SJCRH30 (cell line): ENCODE measurements around the gene SPTBN1. TPM values are rescaled to one million over a fixed set of nuclear protein-coding genes. Genes with fewer than 3 reads are reported as not detected.

ENCODE experiments used
- DNase-seq, 2 experiments: peaks; one replicate each; pipeline ENCODE4 v3.0.0-alpha.2; 2015 to 2020
- H3K27ac ChIP-seq: fragments of 250-450 bp; sonication (Bioruptor Pico); 2 replicates; pipeline ENCODE4 v1.5.1; 2020; ENCODE audit warnings: mild to moderate bottlenecking, moderate library complexity
- H3K27me3 ChIP-seq: fragments of 250-450 bp; sonication (Bioruptor Pico); 2 replicates; pipeline ENCODE4 v1.5.1; 2020; ENCODE audit warnings: mild to moderate bottlenecking, moderate library complexity
- H3K36me3 ChIP-seq: fragments of 250-450 bp; sonication (Bioruptor Pico); 2 replicates; pipeline ENCODE4 v1.5.1; 2020; ENCODE audit warnings: mild to moderate bottlenecking, moderate library complexity
- H3K4me1 ChIP-seq: fragments of 250-450 bp; sonication (Bioruptor Pico); 2 replicates; pipeline ENCODE4 v1.5.1; 2020; ENCODE audit warnings: mild to moderate bottlenecking, moderate library complexity
- H3K4me3 ChIP-seq: fragments of 250-450 bp; sonication (Bioruptor Pico); 2 replicates; pipeline ENCODE4 v1.5.1; 2020; ENCODE audit warnings: mild to moderate bottlenecking, moderate library complexity
- H3K9me3 ChIP-seq: fragments of 250-450 bp; sonication (Bioruptor Pico); replicated peaks from 2 replicates; pipeline ENCODE4 v1.5.1; 2020; ENCODE audit warnings: mild to moderate bottlenecking, moderate library complexity
- total RNA-seq: library from RNA; depleted of rRNA; stranded (reverse); fragments of >200 nt; shearing (Covaris generic); gene quantifications from 2 replicates; pipeline ENCODE4 v1.2.3, GENCODE V29; 2014; rRNA removed

SPTBN1 gene
- total RNA-seq: 258 and 260 TPM in 2 replicates

- Histone ChIP-seq H3K27ac (peak within 1 kb of the TSS; percentile 97), H3K4me3 (peak within 1 kb of the TSS; percentile 80), H3K4me1 (peaks cover 13% of the 10 kb centered on the region), H3K36me3 (no peaks in the 10 kb centered on the region; the same call in 1 of the 2 replicates), H3K9me3 (no peaks in the 10 kb centered on the region), H3K27me3 (no peaks in the 10 kb centered on the region)
- DNase-seq: peak; percentile 97 to 99
Observed at GRCh38 chr2:54455563-54456361, at the start of gene SPTBN1. SPTBN1 (plus strand) TSS chr2:54456327; CDS start chr2:54526419, 70,092 bp downstream.

- H3K4me1 ChIP-seq: peaks cover 19% of the 10 kb centered on the region
- H3K9me3 ChIP-seq: no peaks in the 10 kb centered on the region
- H3K27me3 ChIP-seq: no peaks in the 10 kb centered on the region
- no peak overlapping the region for H3K4me3 ChIP-seq
- no peaks in the 10 kb centered on the region for H3K36me3 ChIP-seq
- DNase-seq: no peak
- no peak overlapping the region for H3K27ac ChIP-seq
Observed at GRCh38 chr2:54407693-54408092, 48.4 kb upstream of the SPTBN1 start.

DNA sequence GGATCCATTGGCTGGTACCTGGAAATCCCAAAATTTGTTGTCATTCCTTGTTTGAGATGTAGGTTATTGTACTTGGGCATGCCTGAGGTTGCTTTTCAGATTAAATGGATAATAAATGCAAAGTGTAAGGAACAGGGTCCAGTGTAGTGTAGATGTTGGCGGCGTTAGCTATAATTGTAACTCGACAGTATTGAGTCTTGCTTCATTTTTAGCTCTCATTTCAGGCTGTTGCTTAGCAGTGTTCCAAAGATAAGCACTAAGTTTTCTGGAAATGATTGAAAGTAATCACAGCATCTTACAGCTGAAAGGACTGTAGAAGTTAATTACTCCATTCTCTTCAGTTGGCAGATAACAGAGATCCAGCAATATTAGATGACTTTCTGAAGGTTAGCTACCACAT is 47.8 kb upstream of the SPTBN1 start:
- Histone ChIP-seq H3K27ac (no peak overlapping the region), H3K4me1 (peaks cover 17% of the 10 kb centered on the region), H3K36me3 (no peaks in the 10 kb centered on the region), H3K4me3 (no peak overlapping the region), H3K27me3 (no peaks in the 10 kb centered on the region), H3K9me3 (no peaks in the 10 kb centered on the region)
- DNase-seq: no peak

GRCh38 chr2:54409752-54410151 is 46.4 kb upstream of the SPTBN1 start:
- Histone ChIP-seq H3K4me3 (peak overlapping the region; percentile 28), H3K27ac (peak overlapping the region; percentile 40), H3K27me3 (no peaks in the 10 kb centered on the region), H3K36me3 (no peaks in the 10 kb centered on the region), H3K4me1 (peaks cover 17% of the 10 kb centered on the region), H3K9me3 (no peaks in the 10 kb centered on the region)
- DNase-seq: peak; percentile 95 to 99

DNA sequence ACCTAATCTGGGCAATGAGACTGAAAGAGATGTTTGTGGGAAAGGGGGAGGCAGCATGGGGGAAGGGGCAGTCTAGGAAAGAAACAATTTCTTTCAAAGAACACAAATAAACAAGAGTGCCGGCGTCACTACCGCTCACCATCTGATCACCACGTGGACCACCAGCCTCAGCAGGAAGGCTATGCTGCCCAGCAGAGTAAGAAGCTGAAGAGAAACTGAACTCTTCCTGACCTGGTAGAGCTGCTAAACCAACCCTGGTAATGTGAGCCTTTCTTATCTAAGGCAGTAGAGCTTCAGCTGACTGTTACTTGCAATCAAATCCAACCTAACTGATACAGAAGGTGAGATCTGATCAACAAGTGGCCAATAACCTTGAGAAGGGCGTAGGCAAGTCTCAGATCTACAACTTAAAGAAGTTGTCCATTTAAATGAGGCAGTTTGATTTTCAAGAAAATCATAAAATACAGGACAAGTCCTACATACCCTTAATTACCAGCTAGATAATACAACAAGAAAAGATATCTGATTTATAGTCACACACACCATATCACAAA is 44.2 kb upstream of the SPTBN1 start:
- Histone ChIP-seq H3K9me3 (no peaks in the 10 kb centered on the region), H3K4me3 (no peak overlapping the region), H3K27me3 (no peaks in the 10 kb centered on the region), H3K36me3 (no peaks in the 10 kb centered on the region), H3K27ac (no peak overlapping the region), H3K4me1 (peaks cover 17% of the 10 kb centered on the region)
- DNase-seq: no peak

- DNase-seq: no peak
- no peak overlapping the region for H3K27ac ChIP-seq
Observed at GRCh38 chr2:54416166-54416813, 39.8 kb upstream of the SPTBN1 start.

GRCh38 chr2:54416938-54417337 is 39.2 kb upstream of the SPTBN1 start:
- Histone ChIP-seq H3K4me1 (no peaks in the 10 kb centered on the region), H3K27me3 (no peaks in the 10 kb centered on the region), H3K27ac (no peak overlapping the region), H3K9me3 (no peaks in the 10 kb centered on the region), H3K36me3 (no peaks in the 10 kb centered on the region), H3K4me3 (no peak overlapping the region)
- no peak for DNase-seq

More at GRCh38 chr2:54416166-54416813, 39.8 kb upstream of the SPTBN1 start:
- H3K36me3 ChIP-seq: no peaks in the 10 kb centered on the region
- no peaks in the 10 kb centered on the region for H3K4me1 ChIP-seq
- no peak overlapping the region for H3K4me3 ChIP-seq
- H3K27me3 ChIP-seq: no peaks in the 10 kb centered on the region
- H3K9me3 ChIP-seq: no peaks in the 10 kb centered on the region

GRCh38 chr2:54417577-54417976 is 38.5 kb upstream of the SPTBN1 start:
- no peaks in the 10 kb centered on the region for H3K27me3 ChIP-seq
- no peaks in the 10 kb centered on the region for H3K4me1 ChIP-seq
- DNase-seq: no peak
- H3K36me3 ChIP-seq: no peaks in the 10 kb centered on the region
- H3K4me3 ChIP-seq: no peak overlapping the region
- H3K9me3 ChIP-seq: no peaks in the 10 kb centered on the region
- no peak overlapping the region for H3K27ac ChIP-seq

GRCh38 chr2:54419388-54419787 is 36.7 kb upstream of the SPTBN1 start:
- Histone ChIP-seq H3K27ac (no peak overlapping the region), H3K4me3 (no peak overlapping the region), H3K9me3 (no peaks in the 10 kb centered on the region), H3K4me1 (peaks cover 1% of the 10 kb centered on the region), H3K36me3 (no peaks in the 10 kb centered on the region), H3K27me3 (no peaks in the 10 kb centered on the region)
- no peak for DNase-seq

- Histone ChIP-seq H3K4me3 (no peak overlapping the region), H3K9me3 (no peaks in the 10 kb centered on the region), H3K4me1 (peaks cover 7% of the 10 kb centered on the region), H3K36me3 (no peaks in the 10 kb centered on the region), H3K27ac (no peak overlapping the region), H3K27me3 (no peaks in the 10 kb centered on the region)
- DNase-seq: no peak
Observed at GRCh38 chr2:54419855-54420523, 36.1 kb upstream of the SPTBN1 start.

DNA sequence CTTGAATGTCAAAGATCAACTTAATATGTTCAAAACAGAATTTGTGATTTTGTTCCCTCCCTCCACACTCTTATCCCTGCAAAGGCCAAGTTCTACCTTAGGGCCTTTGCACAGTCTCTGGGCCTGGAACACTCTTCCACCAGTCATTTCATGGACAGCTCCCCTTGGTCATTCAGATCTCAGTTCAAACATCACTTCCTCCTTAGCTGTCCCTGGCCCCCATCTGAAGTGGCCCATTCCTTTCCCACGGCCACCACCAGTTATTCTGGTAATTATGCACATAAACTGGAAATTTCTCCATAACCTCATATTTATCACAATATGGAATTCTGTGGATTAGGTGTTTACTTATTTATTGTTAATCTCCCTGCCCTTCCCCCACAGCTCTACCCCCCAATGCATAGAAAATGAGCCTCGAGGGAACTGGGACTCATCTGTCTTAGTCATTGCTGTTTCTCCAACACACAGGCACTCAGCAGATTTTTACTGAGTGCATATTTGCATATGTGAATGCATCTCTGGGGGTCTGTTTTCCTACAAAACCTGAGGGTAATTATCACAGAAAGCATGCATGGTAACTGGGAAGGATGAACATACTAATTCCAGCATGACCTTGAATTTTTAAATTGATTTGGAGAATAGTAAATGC is 35.5 kb upstream of the SPTBN1 start:
- Histone ChIP-seq H3K4me1 (peaks cover 10% of the 10 kb centered on the region), H3K36me3 (no peaks in the 10 kb centered on the region), H3K9me3 (no peaks in the 10 kb centered on the region), H3K27ac (no peak overlapping the region), H3K4me3 (no peak overlapping the region), H3K27me3 (no peaks in the 10 kb centered on the region)
- no peak for DNase-seq

- no peaks in the 10 kb centered on the region for H3K36me3 ChIP-seq
- no peaks in the 10 kb centered on the region for H3K27me3 ChIP-seq
Observed at GRCh38 chr2:54422072-54422581, 34.0 kb upstream of the SPTBN1 start.

GRCh38 chr2:54423213-54423612 is 32.9 kb upstream of the SPTBN1 start:
- Histone ChIP-seq H3K36me3 (no peaks in the 10 kb centered on the region), H3K27me3 (no peaks in the 10 kb centered on the region), H3K4me1 (peaks cover 10% of the 10 kb centered on the region), H3K9me3 (no peaks in the 10 kb centered on the region), H3K27ac (no peak overlapping the region), H3K4me3 (no peak overlapping the region)
- DNase-seq: peak in 1 of 2 experiments; percentile 38

More at GRCh38 chr2:54422072-54422581, 34.0 kb upstream of the SPTBN1 start:
- Histone ChIP-seq H3K4me3 (no peak overlapping the region), H3K27ac (no peak overlapping the region), H3K9me3 (no peaks in the 10 kb centered on the region), H3K4me1 (peaks cover 10% of the 10 kb centered on the region)
- no peak for DNase-seq

GRCh38 chr2:54424555-54425163 is 31.5 kb upstream of the SPTBN1 start:
- Histone ChIP-seq H3K4me1 (peaks cover 11% of the 10 kb centered on the region), H3K36me3 (no peaks in the 10 kb centered on the region), H3K27ac (peak overlapping the region; percentile 37; the same call in 1 of the 2 replicates), H3K4me3 (no peak overlapping the region), H3K27me3 (no peaks in the 10 kb centered on the region), H3K9me3 (no peaks in the 10 kb centered on the region)
- DNase-seq: peak; percentile 72 to 87
